Activated naive CD8-positive, alpha-beta T cell (primary cell): Measurements from ENCODE around the gene APBA2.
"Not testable (repeated sequence)": the region's sequence is repeated elsewhere in the genome, so short reads cannot be mapped to it uniquely, and the experiment has no call there.

Experiments used
- H3K27ac Mint-ChIP-seq: one replicate; pipeline ENCODE4 v1.8.0; 2021; ENCODE audit warnings: mixed read lengths
- H3K27me3 Mint-ChIP-seq: one replicate; pipeline ENCODE4 v1.8.0; 2021; ENCODE audit warnings: mixed read lengths
- H3K36me3 Mint-ChIP-seq: one replicate; pipeline ENCODE4 v1.8.0; 2021; ENCODE audit warnings: mixed read lengths
- H3K4me1 Mint-ChIP-seq: one replicate; pipeline ENCODE4 v1.8.0; 2021; ENCODE audit warnings: low read depth, mixed read lengths
- H3K4me3 Mint-ChIP-seq: one replicate; pipeline ENCODE4 v1.8.0; 2021; ENCODE audit warnings: mild to moderate bottlenecking, mixed read lengths
- H3K9me3 Mint-ChIP-seq: one replicate; pipeline ENCODE4 v1.8.0; 2021; ENCODE audit warnings: low read depth, mixed read lengths

Gene APBA2

DNA sequence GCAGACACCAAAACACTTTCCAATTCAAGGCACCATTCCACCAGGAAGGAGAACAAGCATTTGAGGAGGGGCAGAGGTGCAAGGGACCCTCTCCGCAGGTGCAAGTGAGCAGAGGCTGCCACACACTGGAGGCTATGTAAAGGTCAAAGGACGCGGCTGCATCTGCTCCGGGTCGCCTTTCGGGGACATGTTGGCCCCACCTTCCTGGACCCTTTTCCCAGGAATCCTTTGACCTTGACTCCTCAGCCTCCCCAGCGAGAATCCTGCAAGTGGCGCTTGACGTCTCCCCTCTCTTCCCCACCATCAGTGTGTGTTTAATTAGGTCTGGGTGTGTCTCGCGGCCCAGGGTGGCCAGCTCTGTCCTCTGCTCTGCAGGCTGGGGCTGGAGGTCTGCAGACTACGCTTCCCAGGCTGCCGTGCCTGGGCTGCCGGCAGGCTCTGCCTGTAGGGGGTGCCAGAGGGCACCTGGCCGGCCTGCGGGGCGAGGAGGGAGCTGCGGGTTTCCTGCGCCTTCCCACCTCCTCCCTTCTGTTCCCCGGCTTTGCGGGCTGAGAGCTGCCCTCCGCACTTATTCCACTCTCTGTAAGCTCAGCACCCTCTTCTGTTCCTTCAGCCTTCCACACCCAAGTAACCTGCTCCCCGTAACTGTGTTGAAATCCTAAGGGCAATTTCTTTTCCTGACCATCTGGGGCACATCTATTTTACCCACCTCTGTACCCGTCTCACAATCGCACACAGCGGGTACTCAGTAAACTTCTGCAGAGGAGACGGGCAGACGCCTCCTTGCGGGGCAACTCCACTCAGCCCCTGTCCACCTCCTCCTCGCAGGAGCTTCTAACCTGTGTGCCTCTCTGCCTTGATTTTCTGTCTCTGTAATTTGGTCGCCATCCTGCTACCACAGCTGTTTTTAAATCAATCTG, 254.0 kb downstream of the APBA2 start:
- no peaks in the 10 kb centered on the region for H3K36me3 Mint-ChIP-seq
- H3K9me3 Mint-ChIP-seq: no peaks in the 10 kb centered on the region
- H3K4me3 Mint-ChIP-seq: peak overlapping the region; percentile 4
- H3K4me1 Mint-ChIP-seq: peaks cover 8% of the 10 kb centered on the region
- no peak overlapping the region for H3K27ac Mint-ChIP-seq
- peaks cover 30% of the 10 kb centered on the region for H3K27me3 Mint-ChIP-seq

DNA sequence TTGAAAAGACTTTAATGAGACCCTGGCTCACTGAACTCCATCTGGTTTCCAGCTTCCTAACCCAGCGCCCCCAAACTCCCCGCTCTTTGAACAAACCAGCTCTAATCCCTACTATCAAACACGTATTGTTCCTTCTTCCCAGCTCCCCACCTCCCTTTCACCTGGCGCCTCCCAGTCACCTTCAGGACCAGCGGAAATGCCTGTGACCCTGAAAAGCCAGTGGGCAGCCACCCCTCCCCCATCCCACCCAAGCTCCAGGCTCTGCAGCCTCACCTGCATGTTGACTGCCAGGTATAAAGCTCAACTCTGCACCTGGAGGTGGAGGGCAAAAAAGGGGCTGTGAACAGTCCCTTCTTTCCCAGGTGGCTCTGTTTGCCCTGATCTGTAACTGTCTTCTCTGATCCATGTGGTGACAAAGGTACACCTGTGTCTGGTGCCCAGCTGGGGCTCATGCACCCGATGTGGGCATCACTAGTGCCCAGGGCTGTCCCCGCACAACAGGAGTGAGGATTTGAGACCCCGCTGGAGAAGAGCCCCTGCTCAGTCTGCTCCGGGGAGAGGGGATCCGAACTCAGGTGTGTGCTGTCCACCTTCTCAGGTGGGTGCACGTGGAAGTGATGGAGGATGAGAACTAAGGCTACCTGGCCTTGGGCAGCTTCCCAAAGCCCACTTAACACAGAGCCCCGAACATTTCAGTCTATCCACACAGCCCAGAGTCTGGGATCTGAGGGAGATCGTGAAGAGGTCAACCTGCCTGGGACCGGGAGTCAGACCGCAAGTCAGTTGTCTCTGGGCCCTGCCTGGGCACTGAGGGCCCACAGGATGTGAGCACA, 254.9 kb downstream of the APBA2 start:
- H3K9me3 Mint-ChIP-seq: no peaks in the 10 kb centered on the region
- no peaks in the 10 kb centered on the region for H3K36me3 Mint-ChIP-seq
- peaks cover 8% of the 10 kb centered on the region for H3K4me1 Mint-ChIP-seq
- no peak overlapping the region for H3K27ac Mint-ChIP-seq
- H3K4me3 Mint-ChIP-seq: no peak overlapping the region
- peaks cover 32% of the 10 kb centered on the region for H3K27me3 Mint-ChIP-seq

DNA sequence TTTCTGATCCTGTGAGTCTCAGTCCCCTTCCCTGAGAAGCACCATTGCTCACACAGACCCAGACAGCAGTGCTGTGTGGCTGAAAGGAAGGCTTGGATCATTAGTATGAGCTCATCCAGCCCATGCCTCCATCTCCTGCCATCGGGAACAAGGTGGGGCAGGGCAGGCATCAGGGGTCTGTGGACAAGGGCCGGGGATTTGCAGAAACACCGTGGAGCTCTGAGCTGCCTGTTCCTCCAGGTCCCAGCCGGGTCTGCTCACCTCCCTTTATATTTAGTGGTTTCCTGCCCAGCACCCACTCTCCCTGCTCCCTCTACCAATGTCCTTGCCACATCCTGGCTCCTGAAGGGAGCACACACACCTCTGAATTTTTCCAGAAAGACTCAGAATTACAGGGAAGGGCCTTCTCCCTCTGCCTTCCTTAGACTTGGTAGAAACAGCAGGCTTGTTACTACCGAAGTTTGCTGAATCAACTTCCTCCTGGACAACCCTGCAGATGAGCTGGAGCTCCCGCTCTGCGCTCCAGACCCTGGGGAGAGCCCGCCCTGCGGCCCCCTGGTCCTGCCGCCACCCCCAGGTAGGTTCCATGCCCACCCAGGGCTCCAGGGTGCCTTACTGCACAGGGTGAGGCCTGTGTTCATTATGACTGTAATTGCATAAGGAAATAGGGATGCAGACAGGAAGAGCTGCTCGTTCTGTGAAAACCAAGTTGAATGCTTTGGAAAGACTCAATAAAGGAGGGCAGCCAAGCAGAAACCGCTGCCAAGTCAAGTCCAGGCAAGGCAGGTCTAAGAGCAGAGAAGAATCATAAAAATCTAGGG, 255.7 kb downstream of the APBA2 start:
- Mint-ChIP-seq H3K36me3 (no peaks in the 10 kb centered on the region), H3K4me1 (peaks cover 8% of the 10 kb centered on the region), H3K27ac (no peak overlapping the region), H3K9me3 (no peaks in the 10 kb centered on the region), H3K27me3 (peaks cover 32% of the 10 kb centered on the region), H3K4me3 (no peak overlapping the region)

DNA sequence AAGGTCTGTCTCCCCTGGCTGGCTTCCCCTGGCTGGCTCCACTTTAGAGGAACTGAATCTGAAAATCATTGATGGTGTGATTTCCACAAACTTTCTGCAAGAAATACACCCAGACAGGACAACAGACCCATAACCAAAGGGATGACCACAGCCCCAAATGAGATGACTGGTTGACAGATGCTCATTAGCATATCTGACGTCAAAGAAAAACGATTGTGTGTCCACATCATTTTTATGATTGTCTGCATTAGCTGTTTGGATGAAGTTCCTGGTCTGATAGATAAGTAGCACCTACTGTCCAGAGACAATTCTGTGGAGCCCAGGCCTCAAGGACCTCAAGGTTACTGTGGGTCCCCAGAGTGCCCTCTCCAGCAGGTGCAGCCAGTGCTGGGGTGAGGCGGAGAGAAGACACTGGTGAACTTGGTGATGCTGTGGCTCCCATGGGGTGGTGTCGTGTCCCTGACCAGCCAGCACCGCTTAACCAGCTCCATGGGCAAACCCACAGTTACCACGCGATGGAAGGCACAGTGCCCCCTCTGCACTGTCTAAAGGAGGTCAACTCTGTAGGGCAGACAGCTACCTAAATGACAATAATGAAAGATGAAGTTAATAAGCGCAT, 256.5 kb downstream of the APBA2 start:
- H3K27ac Mint-ChIP-seq: no peak overlapping the region
- no peaks in the 10 kb centered on the region for H3K9me3 Mint-ChIP-seq
- H3K4me3 Mint-ChIP-seq: no peak overlapping the region
- peaks cover 8% of the 10 kb centered on the region for H3K4me1 Mint-ChIP-seq
- H3K36me3 Mint-ChIP-seq: no peaks in the 10 kb centered on the region
- H3K27me3 Mint-ChIP-seq: peaks cover 31% of the 10 kb centered on the region

DNA sequence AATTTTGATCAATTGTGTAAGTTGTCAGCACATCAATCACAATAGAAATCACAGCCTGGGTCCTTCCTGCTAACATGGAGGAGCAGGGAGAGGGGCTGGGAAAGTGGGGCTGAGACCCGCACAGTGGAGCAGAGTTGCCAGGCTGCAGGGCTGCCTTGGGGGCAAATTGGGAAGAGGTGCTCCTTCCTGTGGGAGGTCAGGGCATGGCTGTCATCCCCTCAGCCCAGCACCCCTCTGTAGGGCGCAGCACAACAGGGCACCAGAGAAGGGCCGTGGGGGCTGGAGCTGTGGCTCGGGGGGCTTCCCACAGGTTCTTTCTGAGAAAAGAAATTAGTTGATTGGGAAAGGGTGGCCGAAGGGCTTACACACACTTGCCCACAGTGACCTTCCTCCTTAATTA, 257.5 kb downstream of the APBA2 start:
- Mint-ChIP-seq H3K4me3 (no peak overlapping the region), H3K27ac (no peak overlapping the region), H3K4me1 (peaks cover 8% of the 10 kb centered on the region), H3K9me3 (no peaks in the 10 kb centered on the region), H3K36me3 (no peaks in the 10 kb centered on the region), H3K27me3 (peaks cover 31% of the 10 kb centered on the region)

DNA sequence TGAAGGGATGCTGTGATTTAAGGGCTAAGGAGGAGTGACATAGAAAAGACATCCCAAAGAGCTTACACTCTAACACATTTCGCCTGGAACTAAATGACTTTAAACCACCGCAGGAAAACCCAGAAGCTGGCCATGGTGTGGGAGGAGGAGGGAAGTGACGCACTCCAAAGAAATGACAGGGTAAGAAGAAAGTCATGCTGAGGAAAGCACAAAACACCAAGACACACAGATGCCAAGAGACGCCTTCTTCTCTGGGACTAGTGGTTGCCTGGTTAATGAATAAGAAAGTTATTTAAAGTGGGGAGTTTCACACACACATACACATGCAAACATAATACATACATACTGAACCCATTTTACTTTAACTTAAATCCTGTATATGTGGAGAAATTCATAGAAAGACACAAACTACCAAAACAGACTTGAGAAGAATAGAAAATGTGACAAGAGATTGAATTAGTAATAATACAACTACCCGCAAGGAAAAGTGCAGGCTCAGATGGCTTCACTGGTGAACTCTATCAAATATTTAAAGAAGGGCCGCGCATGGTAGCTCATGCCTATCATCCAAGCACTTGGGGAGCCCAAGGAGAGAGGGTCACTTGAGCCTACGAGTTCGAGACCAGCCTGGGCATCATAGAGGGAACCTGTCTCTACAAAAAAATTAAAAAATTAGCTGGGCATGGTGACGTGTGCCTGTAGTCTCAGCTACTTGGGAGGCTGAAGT, 258.3 kb downstream of the APBA2 start:
- peaks cover 8% of the 10 kb centered on the region for H3K4me1 Mint-ChIP-seq
- H3K9me3 Mint-ChIP-seq: no peaks in the 10 kb centered on the region
- no peak overlapping the region for H3K27ac Mint-ChIP-seq
- peaks cover 26% of the 10 kb centered on the region for H3K27me3 Mint-ChIP-seq
- H3K36me3 Mint-ChIP-seq: no peaks in the 10 kb centered on the region
- H3K4me3 Mint-ChIP-seq: no peak overlapping the region

DNA sequence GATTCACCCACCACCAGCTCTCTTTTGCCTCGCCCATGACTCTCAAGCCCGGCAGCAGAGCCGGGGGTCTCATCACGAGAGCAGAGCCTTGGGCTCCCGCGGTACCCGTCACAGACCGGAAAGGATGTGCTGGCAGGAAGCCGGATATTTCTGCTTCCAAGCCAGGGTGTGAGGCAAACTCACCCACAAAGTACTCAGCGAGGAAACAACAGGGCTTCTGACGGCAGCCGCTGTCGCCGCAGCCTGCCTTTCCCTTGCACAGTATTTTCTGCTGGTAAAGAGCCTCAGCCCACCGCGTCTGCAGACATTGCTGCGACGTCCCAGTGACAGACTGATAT, 263.9 kb downstream of the APBA2 start:
- Mint-ChIP-seq H3K27ac (no peak overlapping the region), H3K4me3 (no peak overlapping the region), H3K27me3 (peaks cover 2% of the 10 kb centered on the region), H3K9me3 (no peaks in the 10 kb centered on the region), H3K4me1 (no peaks in the 10 kb centered on the region), H3K36me3 (no peaks in the 10 kb centered on the region)

DNA sequence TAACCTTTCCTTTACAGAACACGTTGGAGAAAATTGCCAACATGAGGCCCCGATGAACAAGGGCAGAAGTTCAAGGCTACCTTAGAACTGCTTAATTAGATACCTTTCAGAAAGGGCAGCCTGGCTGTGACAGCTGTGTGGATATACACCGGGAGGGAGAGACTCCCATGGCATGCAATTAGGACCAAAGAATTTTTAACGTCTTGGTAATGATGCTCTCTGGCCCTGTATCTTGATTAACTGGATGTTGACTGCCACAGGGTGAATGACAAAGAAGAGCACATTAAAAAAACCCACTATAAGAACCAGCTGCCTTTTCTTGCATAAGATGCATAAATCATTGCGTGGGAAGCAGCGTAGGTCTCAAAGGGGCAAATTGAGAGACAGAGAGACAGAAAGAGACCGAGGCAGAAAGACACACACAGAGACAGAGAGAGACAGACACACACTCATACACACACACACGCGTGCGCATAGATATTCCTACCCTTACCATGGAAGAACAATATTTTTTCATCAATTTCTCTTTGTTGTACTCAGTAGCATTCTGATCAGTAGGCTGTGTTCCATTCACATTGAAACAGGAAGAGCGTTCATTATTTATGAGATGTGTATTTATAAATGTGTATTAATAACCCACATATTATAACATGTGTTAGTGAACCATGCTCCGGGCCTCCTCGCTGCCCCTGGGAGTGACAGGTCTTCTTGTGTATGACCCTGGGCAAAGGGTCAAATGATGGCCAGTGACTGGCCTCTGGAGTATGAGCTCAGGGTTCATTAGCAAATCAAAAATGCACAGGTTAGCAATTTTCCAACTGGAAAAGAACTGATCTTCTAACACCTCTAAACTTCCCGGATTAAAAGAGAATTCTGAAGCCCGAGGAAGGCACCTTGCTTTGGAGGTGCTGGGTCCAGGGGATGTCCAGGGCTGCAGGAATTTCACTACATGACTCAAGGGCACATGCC, 265.0 kb downstream of the APBA2 start:
- Mint-ChIP-seq H3K27ac (no peak overlapping the region), H3K4me3 (no peak overlapping the region), H3K9me3 (no peaks in the 10 kb centered on the region), H3K4me1 (no peaks in the 10 kb centered on the region), H3K36me3 (no peaks in the 10 kb centered on the region), H3K27me3 (no peaks in the 10 kb centered on the region)

DNA sequence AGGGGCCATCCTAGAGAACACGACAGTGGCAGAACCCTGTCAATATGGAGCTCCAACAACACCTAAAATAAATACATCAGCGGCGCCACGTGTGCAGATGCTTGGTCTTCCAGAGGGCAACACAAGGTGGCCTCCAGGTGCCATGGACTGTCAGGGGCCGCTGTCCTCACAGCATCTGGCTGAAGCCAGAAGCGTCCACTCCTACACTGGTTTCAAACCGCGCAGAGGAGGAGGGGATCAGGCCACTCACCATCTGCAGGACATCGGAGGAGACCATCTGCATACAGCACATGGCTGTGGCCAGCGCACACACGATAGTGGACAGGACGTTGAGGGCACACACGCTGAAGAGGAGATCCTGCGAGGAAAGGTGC, 265.7 kb downstream of the APBA2 start:
- H3K27ac Mint-ChIP-seq: no peak overlapping the region
- H3K36me3 Mint-ChIP-seq: no peaks in the 10 kb centered on the region
- no peak overlapping the region for H3K4me3 Mint-ChIP-seq
- no peaks in the 10 kb centered on the region for H3K4me1 Mint-ChIP-seq
- H3K9me3 Mint-ChIP-seq: no peaks in the 10 kb centered on the region
- peaks cover 3% of the 10 kb centered on the region for H3K27me3 Mint-ChIP-seq

DNA sequence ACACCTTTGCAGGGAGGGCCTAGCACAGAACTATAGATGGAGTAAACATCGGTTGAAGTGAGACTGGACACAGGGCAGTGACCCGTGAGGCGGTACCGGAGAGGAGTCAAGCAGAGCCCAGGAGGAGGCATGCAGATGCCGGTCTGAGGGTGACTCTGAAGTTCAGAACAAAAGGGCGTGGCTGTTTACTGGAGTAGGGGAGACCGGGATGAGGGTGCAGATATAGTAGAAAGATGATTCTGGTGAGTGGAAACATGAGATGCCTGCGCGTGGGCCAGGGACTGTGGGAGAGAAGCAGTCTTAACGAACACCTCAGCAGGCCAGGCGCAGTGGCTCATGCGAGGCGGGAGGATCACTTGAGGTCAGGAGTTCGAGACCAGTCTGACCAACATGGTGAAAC, 270.7 kb downstream of the APBA2 start:
- Mint-ChIP-seq H3K27ac (no peak overlapping the region), H3K27me3 (peaks cover 14% of the 10 kb centered on the region), H3K36me3 (peaks cover 7% of the 10 kb centered on the region), H3K4me1 (peaks cover 7% of the 10 kb centered on the region), H3K4me3 (no peak overlapping the region), H3K9me3 (peaks cover 2% of the 10 kb centered on the region)

DNA sequence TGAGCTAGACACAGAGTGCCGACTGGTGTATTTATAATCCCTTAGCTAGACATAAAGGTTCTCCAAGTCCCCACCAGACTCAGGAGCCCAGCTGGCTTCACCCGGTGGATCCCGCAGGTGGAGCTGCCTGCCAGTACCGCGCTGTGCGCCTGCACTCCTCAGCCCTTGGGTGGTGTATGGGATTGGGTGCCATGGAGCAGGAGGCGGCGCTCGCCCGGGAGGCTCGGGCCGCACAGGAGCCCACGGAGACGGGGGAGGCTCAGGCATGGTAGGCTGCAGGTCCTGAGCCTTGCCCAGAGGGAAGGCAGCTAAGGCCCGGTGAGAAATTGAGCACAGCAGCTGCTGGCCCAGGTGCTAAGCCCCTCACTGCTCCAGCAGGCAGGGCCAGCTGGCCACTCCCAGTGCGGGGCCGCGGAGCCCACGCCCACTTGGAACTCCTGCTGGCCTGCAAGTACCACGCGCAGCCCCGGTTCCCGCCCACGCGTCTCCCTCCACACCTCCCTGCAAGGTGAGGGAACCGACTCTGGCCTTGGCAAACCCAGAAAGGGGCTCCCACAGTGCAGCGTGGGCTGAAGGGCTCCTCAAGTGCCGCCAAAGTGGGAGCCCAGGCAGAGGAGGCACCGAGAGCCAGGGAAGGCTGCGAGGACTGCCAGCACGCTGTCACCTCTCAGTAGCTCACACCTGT, 274.1 kb downstream of the APBA2 start:
- Mint-ChIP-seq H3K4me3 (no peak overlapping the region), H3K9me3 (peaks cover 7% of the 10 kb centered on the region), H3K27ac (no peak overlapping the region), H3K4me1 (peaks cover 7% of the 10 kb centered on the region), H3K27me3 (peaks cover 21% of the 10 kb centered on the region), H3K36me3 (peaks cover 12% of the 10 kb centered on the region)

DNA sequence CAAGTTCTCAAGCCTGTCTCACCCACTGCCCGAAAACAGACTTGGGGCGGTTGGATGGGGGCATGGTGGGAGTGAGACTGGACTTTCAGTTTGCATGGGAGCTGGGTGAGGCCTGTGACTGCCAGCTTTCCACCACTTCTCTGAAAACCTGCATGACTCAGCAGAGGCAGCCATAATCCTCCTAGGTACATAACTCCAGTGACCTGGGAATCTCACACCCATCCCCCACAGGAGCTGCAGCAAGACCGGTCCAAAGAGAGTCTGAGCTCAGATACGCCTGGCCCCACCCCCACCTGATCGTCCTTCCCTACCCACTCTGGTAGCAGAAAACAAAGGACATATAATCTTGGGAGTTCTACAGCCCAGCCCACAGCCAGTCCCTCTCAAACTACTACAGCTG, 276.6 kb downstream of the APBA2 start:
- peaks cover 7% of the 10 kb centered on the region for H3K9me3 Mint-ChIP-seq
- H3K4me3 Mint-ChIP-seq: no peak overlapping the region
- peaks cover 12% of the 10 kb centered on the region for H3K36me3 Mint-ChIP-seq
- H3K27ac Mint-ChIP-seq: no peak overlapping the region
- H3K4me1 Mint-ChIP-seq: peaks cover 7% of the 10 kb centered on the region
- peaks cover 24% of the 10 kb centered on the region for H3K27me3 Mint-ChIP-seq

DNA sequence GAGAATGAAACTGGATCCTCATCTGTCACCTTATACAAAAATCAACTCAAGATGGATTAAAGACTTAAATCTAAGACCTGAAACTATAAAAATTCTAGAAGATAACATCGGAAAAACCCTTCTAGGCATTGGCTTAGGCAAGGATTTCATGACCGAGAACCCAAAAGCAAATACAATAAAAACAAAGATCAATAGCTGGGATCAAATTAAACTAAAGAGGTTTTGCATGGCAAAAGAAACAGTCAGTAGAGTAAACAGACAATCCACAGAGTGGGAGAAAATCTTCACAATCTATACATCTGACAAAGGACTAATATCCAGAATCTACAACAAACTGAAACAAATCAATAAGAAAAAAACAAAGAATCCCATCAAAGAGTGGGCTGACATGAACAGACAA, 281.3 kb downstream of the APBA2 start:
- H3K27ac Mint-ChIP-seq, H3K36me3 Mint-ChIP-seq, H3K4me3 Mint-ChIP-seq, H3K27me3 Mint-ChIP-seq, H3K9me3 Mint-ChIP-seq, H3K4me1 Mint-ChIP-seq: not testable (repeated sequence)
